Liver (tissue), 3 donors: ENCODE results near the gene PPOX.

Source experiments
- ATF3 ChIP-seq: IDR thresholded peaks from 2 replicates; pipeline ENCODE4 v1.6.1; 2016; ENCODE audit warnings: antibody characterized with exemption
- CTCF ChIP-seq: fragments of 150-350 bp; IDR thresholded peaks from 2 replicates; pipeline ENCODE4 v1.5.1; 2017; ENCODE audit warnings: improper control_type of control experiment, low read depth, low read length; ENCODE audit not compliant: missing input control
- JUND ChIP-seq, 2 donors: IDR thresholded peaks; 2 replicates each; pipeline ENCODE4 v1.6.1; 2016; ENCODE audit warnings: antibody characterized with exemption in 2 of 2
- RAD21 ChIP-seq, 2 donors: IDR thresholded peaks; 2 replicates each; pipeline ENCODE4 v1.6.1; 2016; ENCODE audit warnings: antibody characterized with exemption in 2 of 2, mild to moderate bottlenecking in 2 of 2
- REST ChIP-seq: IDR thresholded peaks from 2 replicates; pipeline ENCODE4 v1.6.1; 2016; ENCODE audit warnings: antibody characterized with exemption, mild to moderate bottlenecking
- RXRA ChIP-seq, 2 donors: IDR thresholded peaks; 2 replicates each; pipeline ENCODE4 v1.6.1; 2017 to 2018; ENCODE audit warnings: antibody characterized with exemption in 2 of 2, mild to moderate bottlenecking in 1 of 2
- SP1 ChIP-seq: IDR thresholded peaks from 2 replicates; pipeline ENCODE4 v1.6.1; 2018; ENCODE audit warnings: antibody characterized with exemption, mild to moderate bottlenecking
- TAF1 ChIP-seq: conservative IDR thresholded peaks from 2 replicates; pipeline ENCODE4 v1.6.1; 2016; ENCODE audit warnings: antibody characterized with exemption, mild to moderate bottlenecking
- ZBTB33 ChIP-seq: IDR thresholded peaks from 2 replicates; pipeline ENCODE4 v1.6.1; 2016; ENCODE audit warnings: antibody characterized with exemption
- donor health status: healthy.
- donor health status: healthy.

- no peak for TF ChIP-seq CTCF
- no peak for TF ChIP-seq RAD21 (IDR thresholded peaks at IDR 0.05)
- no peak for TF ChIP-seq ATF3
- no peak for TF ChIP-seq REST
- no peak for TF ChIP-seq SP1
- no peak for TF ChIP-seq TAF1
- no peak for TF ChIP-seq RXRA (IDR thresholded peaks at IDR 0.05)
- TF ChIP-seq ZBTB33: no peak
- TF ChIP-seq JUND (IDR thresholded peaks at IDR 0.05): no peak
Measured at GRCh38 chr1:161168906-161169305, 2.7 kb downstream of the PPOX start.
